Activated gamma-delta T cell treated with anti-CD3 and anti-CD28 coated beads, Interleukin-2, amount 50 U/mL, for 16 hours (primary cell): ENCODE measurements around the gene MKKS.

ENCODE experiments used
- DNase-seq: peaks from one replicate; pipeline ENCODE4 v3.0.0-alpha.2; 2020; ENCODE audit warnings: low read depth

Gene MKKS

DNA sequence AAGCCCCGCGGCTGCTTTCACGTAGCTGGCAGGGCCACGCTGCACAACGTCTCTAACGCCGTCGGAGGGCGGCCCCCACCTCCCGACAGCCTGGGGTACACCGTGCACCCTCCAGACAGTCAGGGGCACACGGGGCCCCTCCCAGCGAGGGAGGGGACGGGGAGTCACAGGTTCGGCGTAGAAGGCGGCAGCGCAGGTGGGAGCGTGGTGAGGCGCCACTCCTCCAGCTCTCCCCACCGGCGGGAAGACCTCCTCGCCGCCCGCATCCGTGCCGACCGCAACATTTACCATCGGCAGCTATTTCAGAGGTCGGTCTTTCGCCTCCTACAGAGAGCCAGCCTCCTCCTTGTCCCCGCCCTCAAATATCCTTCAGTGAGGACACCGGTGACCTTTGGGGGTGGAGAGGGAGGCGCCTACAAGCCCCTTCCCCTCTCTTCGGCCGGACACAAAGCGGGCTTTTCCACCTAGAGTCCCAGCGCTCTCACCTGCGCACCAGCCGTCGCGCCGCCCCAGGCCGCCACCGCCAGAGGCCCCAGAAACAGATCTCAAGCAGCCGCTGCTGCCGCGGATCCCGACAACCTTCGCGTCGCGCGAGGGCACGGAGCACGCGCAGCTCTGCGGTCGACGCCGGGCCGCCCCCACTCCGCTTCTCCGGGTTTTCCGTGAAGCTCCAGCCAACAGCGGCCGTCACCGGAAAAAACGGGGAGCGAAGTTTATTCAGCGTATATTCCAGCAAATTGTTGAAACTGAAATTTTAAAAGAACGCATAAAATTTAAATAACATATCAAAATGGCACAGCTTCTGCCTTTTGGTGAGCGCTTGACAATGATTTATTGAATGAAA lies at the start of gene MKKS:
Gene MKKS (minus strand): TSS at position 600 of the 844 bp plus-strand sequence. CDS start 20,708 bp downstream, outside the sequence.
- DNase-seq: peak; percentile 74

- no peak for DNase-seq
These were observed 49.7 kb upstream of the MKKS start for GRCh38 chr20:10483691-10484090.

GRCh38 chr20:10481676-10482075 lies 47.7 kb upstream of the MKKS start:
- DNase-seq: no peak

- DNase-seq: no peak
These were observed 44.9 kb upstream of the MKKS start for GRCh38 chr20:10478930-10479329.

DNA sequence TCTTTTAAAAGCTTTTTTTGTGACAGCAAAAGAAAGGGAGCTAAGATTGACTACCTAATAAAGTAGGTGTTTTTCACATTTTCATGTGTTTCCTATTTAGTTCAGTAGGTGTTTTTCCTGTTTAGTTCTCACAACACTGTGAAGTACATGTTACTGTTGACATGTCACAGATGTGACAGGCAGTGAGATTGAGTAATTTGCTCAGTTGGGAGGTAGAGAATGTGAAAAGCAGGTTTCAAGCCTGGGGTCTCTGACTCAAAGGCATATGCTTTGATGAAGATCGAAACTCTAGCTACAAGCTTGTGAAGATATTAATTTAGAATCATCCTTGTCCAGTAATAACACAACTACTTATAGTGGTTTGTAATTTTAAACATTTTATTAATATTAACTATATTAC lies 44.2 kb upstream of the MKKS start:
- DNase-seq: no peak

DNA sequence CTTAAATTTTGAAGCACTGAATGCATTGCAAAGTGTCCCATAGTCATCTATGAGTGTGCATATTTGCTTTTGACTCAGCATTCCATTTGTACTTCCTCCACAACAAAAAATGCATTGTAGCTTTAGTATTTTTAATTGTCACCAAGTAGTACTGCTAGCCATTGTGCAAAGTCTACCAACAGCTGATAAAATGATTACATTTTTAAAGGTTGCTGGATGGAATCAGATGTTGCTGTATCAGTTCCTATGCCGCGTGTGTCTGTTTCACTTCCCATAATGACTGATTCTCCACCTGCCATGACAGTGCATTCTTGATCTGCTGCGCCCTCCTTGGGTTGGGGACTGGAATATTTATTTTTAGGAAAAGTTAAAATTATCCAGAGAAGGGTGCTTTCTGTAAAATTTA lies 42.3 kb upstream of the MKKS start:
- DNase-seq: no peak

GRCh38 chr20:10475225-10475624 lies 41.2 kb upstream of the MKKS start:
- no peak for DNase-seq

GRCh38 chr20:10474606-10475184 lies 40.7 kb upstream of the MKKS start:
- no peak for DNase-seq

DNA sequence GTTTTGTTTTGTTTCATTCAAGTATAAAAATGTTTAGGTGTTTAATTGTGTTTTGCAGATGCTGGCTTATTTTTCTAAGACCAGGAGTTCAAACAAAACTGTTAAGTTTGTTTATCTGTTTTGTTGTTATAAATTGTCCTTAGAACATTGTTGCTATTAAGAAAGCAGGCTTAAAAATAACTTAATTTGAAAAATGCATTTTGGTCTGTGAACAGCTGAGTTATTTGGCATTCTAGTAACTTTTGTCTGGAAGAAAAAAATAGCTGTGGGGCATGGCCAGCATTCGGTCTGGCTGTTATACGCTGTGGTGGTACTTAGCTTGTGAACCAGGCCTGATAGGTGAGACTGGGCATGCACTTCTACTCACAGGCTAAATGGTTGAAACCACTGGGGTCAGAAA lies 38.8 kb upstream of the MKKS start:
- no peak for DNase-seq

DNA sequence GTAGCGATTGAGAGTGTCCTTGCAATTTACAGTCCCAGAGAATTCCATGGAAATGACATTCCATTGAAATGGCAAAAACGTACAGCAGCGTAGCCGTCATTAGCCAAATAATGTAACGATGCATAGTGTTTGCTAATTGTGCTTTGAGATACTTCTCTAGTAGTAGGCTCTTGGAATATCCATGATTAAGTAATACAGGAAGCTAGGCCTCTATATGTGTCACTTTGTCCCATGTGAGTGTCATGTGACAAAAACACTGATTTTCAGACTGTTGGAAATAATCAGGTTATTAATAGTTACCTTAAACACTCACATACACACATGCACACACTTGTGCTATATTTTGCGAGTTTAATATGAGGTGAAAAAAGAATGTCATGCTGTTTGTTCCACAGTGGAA lies 36.3 kb upstream of the MKKS start:
- DNase-seq: no peak

- DNase-seq: no peak
These were observed 35.6 kb upstream of the MKKS start for GRCh38 chr20:10469599-10469998.

DNA sequence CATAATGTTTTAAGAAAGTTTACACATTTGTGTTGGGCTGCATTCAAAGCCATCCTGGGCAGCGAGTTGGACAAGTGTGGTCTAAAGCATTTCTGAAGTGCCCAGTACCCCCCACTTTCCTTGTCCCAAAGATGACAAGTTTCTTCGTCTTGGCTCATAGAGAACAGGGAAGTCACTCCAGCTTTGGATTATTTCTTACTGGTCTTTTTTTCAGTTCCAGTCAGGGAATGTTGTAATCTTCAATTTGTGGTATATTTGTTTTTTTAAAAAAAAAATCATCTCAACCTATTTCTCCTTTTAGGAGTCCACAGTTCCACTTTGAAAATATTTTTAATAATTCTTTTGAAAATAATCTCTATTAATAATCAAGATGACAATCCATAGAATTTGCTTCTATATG lies 35.0 kb upstream of the MKKS start:
- no peak for DNase-seq

GRCh38 chr20:10468340-10468845 lies 34.4 kb upstream of the MKKS start:
- DNase-seq: no peak

GRCh38 chr20:10467681-10468339 lies 33.8 kb upstream of the MKKS start:
- DNase-seq: no peak

DNA sequence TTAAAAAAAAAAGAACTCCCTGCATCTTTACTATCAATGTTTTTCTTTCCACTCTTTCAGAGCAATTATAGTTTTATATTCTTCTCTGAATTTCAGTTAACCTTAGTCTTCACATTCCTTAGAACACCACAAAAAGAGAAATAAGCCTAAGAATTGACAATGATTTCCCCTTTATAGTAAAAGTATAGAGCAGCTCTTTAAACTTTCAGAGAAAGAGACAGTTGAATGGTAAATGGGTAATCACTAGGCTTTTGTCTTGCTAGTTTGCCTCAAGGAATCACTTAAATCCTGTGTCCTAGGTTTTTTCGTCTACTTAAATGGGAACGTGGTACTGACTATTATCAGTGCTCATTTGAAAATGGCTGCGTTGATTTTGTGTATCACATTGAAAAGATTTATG lies 32.8 kb upstream of the MKKS start:
- no peak for DNase-seq

- DNase-seq: no peak
These were observed 32.3 kb upstream of the MKKS start for GRCh38 chr20:10466325-10466724.

DNA sequence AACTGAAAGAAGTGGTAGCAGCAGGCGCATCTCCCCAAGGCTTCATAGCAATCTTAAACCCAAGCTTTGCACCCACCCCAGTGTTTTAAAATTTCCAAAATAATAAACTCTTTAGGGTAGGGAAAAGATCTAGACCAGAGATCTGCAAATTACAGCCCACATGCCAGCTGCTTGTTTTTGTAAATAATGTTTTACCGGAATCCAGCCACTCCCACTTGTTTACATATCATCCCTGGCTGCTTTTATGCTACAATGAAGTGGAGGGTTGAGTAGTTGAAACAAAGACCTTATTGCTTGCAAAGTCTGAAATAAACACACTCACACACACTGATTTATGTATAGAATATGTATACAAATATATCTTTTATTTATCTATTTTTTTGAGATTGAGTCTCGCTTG lies 31.1 kb upstream of the MKKS start:
- DNase-seq: no peak

GRCh38 chr20:10463622-10464021 lies 29.6 kb upstream of the MKKS start:
- DNase-seq: no peak

GRCh38 chr20:10462516-10462915 lies 28.5 kb upstream of the MKKS start:
- DNase-seq: no peak

DNA sequence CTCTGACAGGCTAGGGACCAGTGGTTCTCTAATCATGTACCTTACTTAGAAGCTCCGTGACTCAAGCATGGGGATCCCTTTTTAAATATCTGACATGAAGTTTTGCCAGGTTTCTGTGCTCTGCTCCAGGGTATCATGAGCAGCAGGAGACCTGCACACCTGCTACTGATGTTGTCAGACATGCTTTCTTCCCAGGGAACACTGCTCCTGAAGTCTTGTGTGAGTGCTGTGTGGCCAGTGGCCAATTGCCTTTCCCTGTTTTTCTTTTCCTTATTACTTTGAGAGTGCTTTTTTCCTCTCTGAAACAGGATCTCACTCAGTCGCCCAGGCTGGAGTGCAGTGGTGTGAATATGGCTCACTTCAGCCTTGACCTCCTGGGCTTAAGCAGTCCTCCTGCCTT lies 27.5 kb upstream of the MKKS start:
- no peak for DNase-seq

- DNase-seq: no peak
These were observed 20.2 kb upstream of the MKKS start for GRCh38 chr20:10454151-10454750.

GRCh38 chr20:10453241-10453640 lies 19.2 kb upstream of the MKKS start:
- DNase-seq: no peak

DNA sequence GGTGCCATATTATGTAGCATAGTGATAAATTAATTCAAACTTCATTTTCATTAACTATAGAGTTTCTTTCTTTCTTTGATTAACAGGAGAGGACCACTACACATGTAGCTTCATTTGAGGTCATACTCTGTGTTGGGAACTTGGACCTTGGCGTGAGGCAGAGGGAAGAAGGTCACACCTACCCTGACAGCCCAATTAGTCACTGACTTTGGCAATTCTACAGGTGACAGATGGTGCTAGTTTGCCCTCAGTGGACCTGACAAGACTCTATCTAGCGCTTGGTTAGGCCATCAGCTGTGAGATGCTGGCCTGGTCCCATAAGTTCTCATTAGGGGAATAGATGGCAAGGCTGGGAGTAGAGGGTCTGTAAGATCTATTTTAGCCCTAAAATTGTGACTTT lies 15.2 kb upstream of the MKKS start:
- no peak for DNase-seq
